GM12801 (cell line): ENCODE data around the gene PIP5K1C.

ENCODE experiments used
- TF ChIP-seq, protein P1 (sequence below): IDR thresholded peaks from one replicate; pipeline ENCODE4 v1.5.1; 2011; ENCODE audit warnings: control low read depth; ENCODE audit not compliant: insufficient read length; ENCODE audit errors: extremely low read depth

PIP5K1C gene

DNA sequence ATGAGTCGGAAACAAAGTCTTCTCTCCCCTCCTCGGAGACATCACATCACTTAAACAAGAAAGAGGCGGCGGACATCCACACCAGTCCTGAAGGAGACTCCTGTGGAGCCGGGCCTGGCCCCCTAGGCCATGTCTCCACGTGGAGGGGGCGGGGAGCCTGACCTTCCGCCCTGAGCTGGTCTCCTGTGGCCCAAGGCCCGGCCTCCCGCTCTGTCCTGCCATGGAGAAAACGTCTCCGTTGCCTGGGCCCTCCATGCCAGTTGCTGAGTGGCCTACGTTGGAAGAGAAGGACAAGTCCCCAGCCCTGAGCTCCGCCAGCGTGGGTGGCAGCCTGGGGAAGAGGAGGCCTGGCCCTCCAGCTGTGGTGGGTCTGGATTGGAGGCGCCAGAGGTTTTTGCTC lies 68.2 kb downstream of the PIP5K1C start:
- TF ChIP-seq, protein P1, sequence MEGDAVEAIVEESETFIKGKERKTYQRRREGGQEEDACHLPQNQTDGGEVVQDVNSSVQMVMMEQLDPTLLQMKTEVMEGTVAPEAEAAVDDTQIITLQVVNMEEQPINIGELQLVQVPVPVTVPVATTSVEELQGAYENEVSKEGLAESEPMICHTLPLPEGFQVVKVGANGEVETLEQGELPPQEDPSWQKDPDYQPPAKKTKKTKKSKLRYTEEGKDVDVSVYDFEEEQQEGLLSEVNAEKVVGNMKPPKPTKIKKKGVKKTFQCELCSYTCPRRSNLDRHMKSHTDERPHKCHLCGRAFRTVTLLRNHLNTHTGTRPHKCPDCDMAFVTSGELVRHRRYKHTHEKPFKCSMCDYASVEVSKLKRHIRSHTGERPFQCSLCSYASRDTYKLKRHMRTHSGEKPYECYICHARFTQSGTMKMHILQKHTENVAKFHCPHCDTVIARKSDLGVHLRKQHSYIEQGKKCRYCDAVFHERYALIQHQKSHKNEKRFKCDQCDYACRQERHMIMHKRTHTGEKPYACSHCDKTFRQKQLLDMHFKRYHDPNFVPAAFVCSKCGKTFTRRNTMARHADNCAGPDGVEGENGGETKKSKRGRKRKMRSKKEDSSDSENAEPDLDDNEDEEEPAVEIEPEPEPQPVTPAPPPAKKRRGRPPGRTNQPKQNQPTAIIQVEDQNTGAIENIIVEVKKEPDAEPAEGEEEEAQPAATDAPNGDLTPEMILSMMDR, result no peak

DNA sequence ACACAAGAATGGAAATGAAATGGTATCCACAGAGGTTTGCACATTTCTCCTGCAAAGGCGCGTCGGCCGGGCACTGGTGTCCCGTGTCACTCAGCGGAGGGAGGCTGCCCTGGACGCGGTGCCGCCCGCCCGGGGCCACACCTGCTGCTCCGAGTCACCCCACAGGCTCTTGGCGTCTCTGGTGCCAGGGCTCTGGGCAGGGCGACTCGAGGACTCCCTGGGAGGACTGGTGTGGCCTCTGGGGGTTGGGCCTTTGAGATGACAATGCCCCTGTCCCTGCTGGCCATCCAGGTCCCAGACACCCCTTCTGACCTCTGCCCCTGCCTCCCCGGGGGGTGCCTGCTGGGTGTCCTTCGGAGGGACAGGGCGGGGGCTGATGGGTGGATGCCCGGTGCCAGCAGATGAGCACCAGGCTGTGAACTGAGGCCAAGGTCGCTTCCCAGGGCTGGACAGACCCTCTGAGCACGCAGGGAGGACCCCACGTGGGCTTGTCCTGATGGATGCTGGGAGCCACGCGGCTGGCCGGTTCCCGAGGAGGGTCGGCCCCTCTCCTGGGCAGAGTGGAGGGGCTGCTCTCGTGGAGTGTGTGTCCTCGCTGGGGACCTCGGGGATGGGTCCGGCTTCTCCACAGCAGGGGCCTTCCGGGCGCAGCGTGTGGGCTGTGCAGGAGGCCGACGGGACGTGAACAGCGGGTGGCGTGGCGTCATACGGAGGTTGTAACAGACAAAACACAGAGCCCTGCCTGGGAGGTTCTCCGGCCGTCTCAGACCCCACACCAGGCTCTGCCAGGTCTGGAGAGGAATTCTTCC lies 69.0 kb downstream of the PIP5K1C start:
- TF ChIP-seq, protein P1, result no peak

DNA sequence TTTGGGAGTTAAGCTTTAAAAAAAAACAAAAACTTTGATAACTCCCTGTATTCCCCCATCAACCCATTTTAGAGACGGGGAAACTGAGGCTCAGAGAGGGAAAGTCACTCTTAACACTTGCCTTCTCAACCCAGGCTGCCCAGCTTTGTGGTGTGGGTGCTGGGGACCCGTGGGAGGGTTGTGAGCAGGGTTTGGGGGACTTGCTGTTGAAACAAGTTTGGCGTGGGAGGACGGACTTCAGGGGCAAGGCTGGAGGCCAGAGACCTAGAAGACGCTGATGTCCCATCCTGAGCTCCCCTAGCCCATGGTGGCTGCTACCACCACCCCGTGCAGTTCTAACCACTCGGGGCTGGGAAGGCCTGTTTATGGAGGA lies 72.9 kb downstream of the PIP5K1C start:
- TF ChIP-seq, protein P1, result no peak

DNA sequence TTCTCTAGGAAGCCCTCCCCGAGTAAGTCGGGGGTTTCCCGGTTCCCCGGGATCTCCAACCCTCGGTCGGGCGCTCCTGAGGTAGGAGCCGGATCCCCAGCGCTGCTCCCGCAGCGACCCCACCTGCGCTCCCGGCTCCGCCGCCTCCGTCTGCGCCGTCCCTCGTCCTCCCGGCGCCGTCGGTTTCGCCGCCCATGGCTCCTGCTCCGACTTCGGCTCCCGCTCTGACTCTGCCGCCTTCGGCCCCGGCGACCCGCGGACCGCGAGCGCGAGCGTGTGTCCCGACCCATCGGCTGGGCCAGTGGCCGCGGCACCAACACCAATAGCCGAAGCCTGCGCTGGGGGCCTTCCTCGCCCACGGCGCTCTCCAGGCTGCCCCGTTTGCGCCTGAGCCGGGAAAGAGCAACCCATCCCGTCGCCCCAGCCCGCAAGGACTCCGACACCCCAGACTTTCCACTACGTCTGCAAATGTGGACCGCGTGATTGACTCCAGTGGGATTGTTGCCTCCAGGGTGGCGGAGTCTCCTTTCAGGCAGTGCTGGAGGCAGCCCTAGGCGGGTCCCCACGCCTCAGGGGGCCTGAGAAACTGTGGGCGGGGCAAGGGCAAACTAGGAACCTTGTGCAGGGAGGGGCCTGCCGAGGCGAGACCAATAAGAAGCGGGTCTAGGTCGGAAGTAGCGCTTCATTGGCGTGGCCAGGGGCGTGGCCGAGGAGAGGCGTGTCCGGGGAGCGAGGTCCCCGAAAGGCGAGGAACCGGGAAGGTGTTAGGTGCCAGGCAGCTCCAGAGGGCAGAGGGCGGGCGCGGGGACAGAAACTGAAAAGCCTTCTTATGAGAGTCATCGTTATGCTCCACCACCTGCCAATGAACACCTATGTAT lies 73.6 kb downstream of the PIP5K1C start, which contains the start of gene CACTIN:
CACTIN (minus strand) TSS at position 318 of the 878 bp plus-strand sequence; CDS start at position 290, 28 bp downstream.
- TF ChIP-seq, protein P1, result no peak

DNA sequence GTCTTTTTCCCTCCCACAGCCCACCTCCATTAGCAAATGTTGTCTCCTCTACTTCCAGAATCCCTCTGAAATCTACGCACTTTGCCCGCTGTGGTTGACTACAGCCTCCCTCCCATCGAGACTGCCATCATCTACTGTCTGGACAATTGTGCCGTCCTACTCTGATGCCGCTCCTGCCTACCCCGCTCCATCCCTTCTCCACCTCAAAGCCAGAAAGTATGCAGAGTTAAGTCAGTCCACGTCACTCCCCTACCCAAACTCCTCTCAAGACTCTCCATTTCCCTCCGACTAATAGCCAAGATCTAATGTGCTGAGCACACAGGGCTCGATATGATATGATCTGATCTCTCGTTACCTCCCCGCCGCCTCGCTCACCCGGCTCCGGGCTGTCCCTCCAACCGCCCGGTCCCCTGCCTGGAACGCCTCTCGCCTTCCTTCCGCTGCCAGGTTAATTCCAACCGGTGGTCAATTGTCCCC lies 74.2 kb downstream of the PIP5K1C start:
- TF ChIP-seq, protein P1, result no peak

GRCh38 chr19:3623716-3624115 lies 76.6 kb downstream of the PIP5K1C start:
- TF ChIP-seq, protein P1, result no peak

DNA sequence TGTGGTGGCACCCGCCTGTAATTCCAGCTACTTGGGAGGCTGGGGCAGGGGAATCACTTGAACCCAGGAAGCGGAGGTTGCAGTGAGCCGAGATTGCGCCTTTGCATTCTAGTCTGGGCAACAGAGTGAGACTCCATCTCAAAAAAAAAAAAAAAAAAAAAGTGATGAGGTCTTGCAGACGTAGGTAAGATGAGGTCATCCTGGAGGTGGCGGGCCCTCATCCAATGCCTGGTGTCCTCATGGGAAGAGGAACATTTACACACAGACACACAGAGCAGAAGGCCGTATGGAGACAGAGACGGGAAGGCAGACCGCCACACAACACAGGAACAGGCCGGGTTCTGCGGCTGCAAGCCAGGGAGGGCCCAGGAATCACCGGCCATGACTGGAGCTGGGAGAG lies 78.0 kb downstream of the PIP5K1C start:
- TF ChIP-seq, protein P1, result no peak
